ENCODE measurements around the gene AMH. TPM values are rescaled to one million over a fixed set of nuclear protein-coding genes. Genes with fewer than 3 reads are reported as not detected.

The AMH gene
- total and polyA plus RNA-seq, 4 donors: 0.08 to 0.59 (median 0.47) TPM; not detected in 1

DNA sequence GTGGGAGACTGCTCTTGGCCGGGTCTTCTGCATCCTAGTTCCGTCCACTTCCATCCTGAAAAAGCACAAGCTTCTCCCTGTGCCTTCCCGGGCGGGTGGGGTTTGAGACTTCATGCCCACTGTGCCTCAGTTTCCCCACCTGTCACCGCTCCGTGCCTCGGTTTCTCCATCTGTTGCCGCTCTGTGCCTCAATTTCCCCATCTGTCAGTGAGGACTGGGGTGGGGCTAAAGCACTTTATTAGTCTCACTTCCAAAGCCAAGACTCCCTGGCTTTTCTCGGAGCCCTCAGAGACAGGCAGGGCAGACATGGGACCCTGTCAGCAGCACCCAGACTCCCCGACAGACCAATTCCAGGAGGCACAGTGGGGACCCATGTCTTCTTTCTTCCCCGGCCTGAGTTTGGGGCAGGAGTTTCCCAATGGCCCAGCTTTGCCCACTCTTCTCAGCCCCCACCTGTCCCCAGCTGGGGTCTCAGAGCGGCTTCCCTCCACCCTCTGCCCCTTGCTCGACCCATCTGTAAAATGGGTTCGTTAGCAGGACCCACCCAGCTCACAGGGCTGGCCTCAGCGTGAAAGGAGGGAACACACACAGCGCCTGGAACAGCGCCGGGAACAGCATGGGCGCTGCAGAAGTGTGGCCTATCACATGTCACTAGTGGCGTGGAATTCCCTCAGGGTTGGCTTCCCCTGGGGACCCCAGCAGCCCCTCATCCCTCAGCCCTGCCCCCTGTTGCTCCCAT is 37.4 kb downstream of the AMH start (continued):
- TF ChIP-seq JUND (IDR thresholded peaks at IDR 0.05): no peak
- no peak for TF ChIP-seq NR2F2 (IDR thresholded peaks at IDR 0.05)
- no peak for TF ChIP-seq FOXA1 (IDR thresholded peaks at IDR 0.05)
- TF ChIP-seq, protein P1, sequence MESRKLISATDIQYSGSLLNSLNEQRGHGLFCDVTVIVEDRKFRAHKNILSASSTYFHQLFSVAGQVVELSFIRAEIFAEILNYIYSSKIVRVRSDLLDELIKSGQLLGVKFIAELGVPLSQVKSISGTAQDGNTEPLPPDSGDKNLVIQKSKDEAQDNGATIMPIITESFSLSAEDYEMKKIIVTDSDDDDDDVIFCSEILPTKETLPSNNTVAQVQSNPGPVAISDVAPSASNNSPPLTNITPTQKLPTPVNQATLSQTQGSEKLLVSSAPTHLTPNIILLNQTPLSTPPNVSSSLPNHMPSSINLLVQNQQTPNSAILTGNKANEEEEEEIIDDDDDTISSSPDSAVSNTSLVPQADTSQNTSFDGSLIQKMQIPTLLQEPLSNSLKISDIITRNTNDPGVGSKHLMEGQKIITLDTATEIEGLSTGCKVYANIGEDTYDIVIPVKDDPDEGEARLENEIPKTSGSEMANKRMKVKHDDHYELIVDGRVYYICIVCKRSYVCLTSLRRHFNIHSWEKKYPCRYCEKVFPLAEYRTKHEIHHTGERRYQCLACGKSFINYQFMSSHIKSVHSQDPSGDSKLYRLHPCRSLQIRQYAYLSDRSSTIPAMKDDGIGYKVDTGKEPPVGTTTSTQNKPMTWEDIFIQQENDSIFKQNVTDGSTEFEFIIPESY (IDR thresholded peaks at IDR 0.05): no peak
- TF ChIP-seq YY1 (IDR thresholded peaks at IDR 0.05): no peak
- TF ChIP-seq GABPA (IDR thresholded peaks at IDR 0.05 in 1 of 2, conservative IDR thresholded peaks at IDR 0.05 in 1 of 2): no peak
- TF ChIP-seq CTCF (IDR thresholded peaks at IDR 0.05; ENCODE audit: low read depth, low read length, missing input control): no peak
- no peak for TF ChIP-seq FOXA2 (IDR thresholded peaks at IDR 0.05)
- TF ChIP-seq RAD21 (IDR thresholded peaks at IDR 0.05): no peak

- peaks cover 0 to 20% (median 11%) of the 10 kb centered on the region in 4 donors for H3K4me1 ChIP-seq (ENCODE audit: control insufficient read depth in 4 of 4, insufficient read depth in 4 of 4, low read length in 3 of 4)
- WGBS: 65% methylated on average over 13 of the region's 13 CpGs
- H3K27me3 ChIP-seq (ENCODE audit: control insufficient read depth in 4 of 4, insufficient read depth in 4 of 4, low read length in 3 of 4): peaks cover 0 to 3% (median 0%) of the 10 kb centered on the region in 4 donors
- H3K36me3 ChIP-seq (ENCODE audit: control insufficient read depth in 4 of 4, insufficient read depth in 3 of 4, low read depth in 1 of 4, low read length in 3 of 4): no peaks in the 10 kb centered on the region
- DNase-seq (ENCODE audit: low spot score): no peak
- H3K9me3 ChIP-seq (ENCODE audit: control insufficient read depth in 4 of 4, low read length in 3 of 4): no peaks in the 10 kb centered on the region
- TF ChIP-seq, protein P2, sequence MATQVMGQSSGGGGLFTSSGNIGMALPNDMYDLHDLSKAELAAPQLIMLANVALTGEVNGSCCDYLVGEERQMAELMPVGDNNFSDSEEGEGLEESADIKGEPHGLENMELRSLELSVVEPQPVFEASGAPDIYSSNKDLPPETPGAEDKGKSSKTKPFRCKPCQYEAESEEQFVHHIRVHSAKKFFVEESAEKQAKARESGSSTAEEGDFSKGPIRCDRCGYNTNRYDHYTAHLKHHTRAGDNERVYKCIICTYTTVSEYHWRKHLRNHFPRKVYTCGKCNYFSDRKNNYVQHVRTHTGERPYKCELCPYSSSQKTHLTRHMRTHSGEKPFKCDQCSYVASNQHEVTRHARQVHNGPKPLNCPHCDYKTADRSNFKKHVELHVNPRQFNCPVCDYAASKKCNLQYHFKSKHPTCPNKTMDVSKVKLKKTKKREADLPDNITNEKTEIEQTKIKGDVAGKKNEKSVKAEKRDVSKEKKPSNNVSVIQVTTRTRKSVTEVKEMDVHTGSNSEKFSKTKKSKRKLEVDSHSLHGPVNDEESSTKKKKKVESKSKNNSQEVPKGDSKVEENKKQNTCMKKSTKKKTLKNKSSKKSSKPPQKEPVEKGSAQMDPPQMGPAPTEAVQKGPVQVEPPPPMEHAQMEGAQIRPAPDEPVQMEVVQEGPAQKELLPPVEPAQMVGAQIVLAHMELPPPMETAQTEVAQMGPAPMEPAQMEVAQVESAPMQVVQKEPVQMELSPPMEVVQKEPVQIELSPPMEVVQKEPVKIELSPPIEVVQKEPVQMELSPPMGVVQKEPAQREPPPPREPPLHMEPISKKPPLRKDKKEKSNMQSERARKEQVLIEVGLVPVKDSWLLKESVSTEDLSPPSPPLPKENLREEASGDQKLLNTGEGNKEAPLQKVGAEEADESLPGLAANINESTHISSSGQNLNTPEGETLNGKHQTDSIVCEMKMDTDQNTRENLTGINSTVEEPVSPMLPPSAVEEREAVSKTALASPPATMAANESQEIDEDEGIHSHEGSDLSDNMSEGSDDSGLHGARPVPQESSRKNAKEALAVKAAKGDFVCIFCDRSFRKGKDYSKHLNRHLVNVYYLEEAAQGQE (IDR thresholded peaks at IDR 0.05): no peak
- TF ChIP-seq TAF1 (conservative IDR thresholded peaks at IDR 0.05): no peak
- TF ChIP-seq EGR1 (IDR thresholded peaks at IDR 0.05; ENCODE audit: low read depth in 2 of 2): no peak
- no peak for TF ChIP-seq JUND (IDR thresholded peaks at IDR 0.05)
- H3K27ac ChIP-seq (ENCODE audit: low read depth in 1 of 2, low read length in 2 of 2): peak overlapping the region in 1 of 2 donors; percentile 12
- H3K9ac ChIP-seq (ENCODE audit: low read depth in 1 of 2, low read length in 2 of 2): no peak overlapping the region
- no peak overlapping the region for H3K4me3 ChIP-seq (ENCODE audit: low read depth in 1 of 3, low read length in 3 of 3)
Observed at GRCh38 chr19:2287585-2288337, 38.6 kb downstream of the AMH start.
